Epithelial cell of esophagus (primary cell): Measurements from ENCODE around the gene KDM3A.

Experiments used
- DNase-seq: peaks from one replicate; pipeline ENCODE4 v3.0.0; 2010; ENCODE audit warnings: low read depth
- H3K4me3 ChIP-seq: 2 replicates; pipeline ENCODE4 v1.5.1; 2011; ENCODE audit warnings: mild to moderate bottlenecking, low read length, control low read depth
- CTCF ChIP-seq: IDR thresholded peaks from 2 replicates; pipeline ENCODE4 v1.5.1; 2011; ENCODE audit warnings: low read depth, mild to moderate bottlenecking, low read length, control low read depth, inconsistent platforms; ENCODE audit not compliant: insufficient read depth; ENCODE audit errors: missing control alignments

Gene KDM3A

GRCh38 chr2:86398500-86399474 lies 42.4 kb upstream of the KDM3A start:
- DNase-seq: no peak
- H3K4me3 ChIP-seq: no peak overlapping the region
- TF ChIP-seq CTCF: no peak

- H3K4me3 ChIP-seq: no peak overlapping the region
- no peak for TF ChIP-seq CTCF
- no peak for DNase-seq
Measured at GRCh38 chr2:86400321-86400720, 40.9 kb upstream of the KDM3A start.

GRCh38 chr2:86410581-86410980 lies 30.6 kb upstream of the KDM3A start:
- no peak for DNase-seq
- no peak overlapping the region for H3K4me3 ChIP-seq
- TF ChIP-seq CTCF: no peak

- no peak overlapping the region for H3K4me3 ChIP-seq
- DNase-seq: no peak
- no peak for TF ChIP-seq CTCF
Measured at GRCh38 chr2:86411396-86411795, 29.8 kb upstream of the KDM3A start.

- DNase-seq: no peak
- no peak for TF ChIP-seq CTCF
- H3K4me3 ChIP-seq: no peak overlapping the region
Measured at GRCh38 chr2:86412007-86412406, 29.2 kb upstream of the KDM3A start.

GRCh38 chr2:86413296-86414094 lies 27.7 kb upstream of the KDM3A start:
- no peak for TF ChIP-seq CTCF
- DNase-seq: peak; percentile 87
- H3K4me3 ChIP-seq: no peak overlapping the region
